Vagina (tissue), 2 donors: Measurements from ENCODE around the gene ELMOD3.

Experiments used
- POLR2A ChIP-seq, 2 donors: fragments of 450-650 bp; IDR thresholded peaks; one replicate each; pipeline ENCODE4 v1.6.1; 2017; ENCODE audit warnings: antibody characterized with exemption in 2 of 2, mild to moderate bottlenecking in 2 of 2, moderate library complexity in 2 of 2
- POLR2AphosphoS5 ChIP-seq, 2 donors: sonication (generic); formaldehyde crosslinking; IDR thresholded peaks; one replicate each; pipeline ENCODE4 v1.9.0; 2017; ENCODE audit warnings: antibody characterized with exemption in 2 of 2, mild to moderate bottlenecking in 2 of 2, low read depth in 1 of 2; ENCODE audit not compliant: insufficient read depth in 1 of 2
- TF ChIP-seq, protein P1 (sequence below), 3 experiments: fragments of 450-650 bp in 2 of 3; fragments of 200-600 bp in 1 of 3; sonication (generic) in 1 of 3; IDR thresholded peaks; one replicate each; pipeline ENCODE4 v1.5.1; 2017 to 2019; ENCODE audit warnings: antibody characterized with exemption in 3 of 3, mild to moderate bottlenecking in 2 of 3, moderate library complexity in 2 of 3

DNA sequence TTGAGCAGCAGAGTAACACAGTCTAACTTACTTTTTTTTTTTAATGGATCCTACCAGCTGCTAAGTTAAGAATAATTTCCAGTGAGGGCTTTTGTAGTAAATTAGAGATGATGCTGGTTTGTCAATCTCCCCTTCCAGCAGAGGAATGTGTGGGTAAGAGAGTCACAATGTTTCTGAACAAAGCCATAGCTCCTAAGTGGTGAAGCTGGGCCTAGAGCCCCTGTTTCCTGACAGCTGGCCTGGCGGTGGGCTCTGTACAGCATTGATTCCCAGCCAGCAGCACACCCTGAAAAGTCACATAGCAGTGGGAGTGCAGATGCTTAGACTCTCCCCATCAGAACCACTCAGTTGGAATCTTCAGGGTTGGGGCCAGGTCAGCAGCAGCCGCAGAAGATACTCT lies 31.2 kb downstream of the ELMOD3 start:
- TF ChIP-seq, protein P1, sequence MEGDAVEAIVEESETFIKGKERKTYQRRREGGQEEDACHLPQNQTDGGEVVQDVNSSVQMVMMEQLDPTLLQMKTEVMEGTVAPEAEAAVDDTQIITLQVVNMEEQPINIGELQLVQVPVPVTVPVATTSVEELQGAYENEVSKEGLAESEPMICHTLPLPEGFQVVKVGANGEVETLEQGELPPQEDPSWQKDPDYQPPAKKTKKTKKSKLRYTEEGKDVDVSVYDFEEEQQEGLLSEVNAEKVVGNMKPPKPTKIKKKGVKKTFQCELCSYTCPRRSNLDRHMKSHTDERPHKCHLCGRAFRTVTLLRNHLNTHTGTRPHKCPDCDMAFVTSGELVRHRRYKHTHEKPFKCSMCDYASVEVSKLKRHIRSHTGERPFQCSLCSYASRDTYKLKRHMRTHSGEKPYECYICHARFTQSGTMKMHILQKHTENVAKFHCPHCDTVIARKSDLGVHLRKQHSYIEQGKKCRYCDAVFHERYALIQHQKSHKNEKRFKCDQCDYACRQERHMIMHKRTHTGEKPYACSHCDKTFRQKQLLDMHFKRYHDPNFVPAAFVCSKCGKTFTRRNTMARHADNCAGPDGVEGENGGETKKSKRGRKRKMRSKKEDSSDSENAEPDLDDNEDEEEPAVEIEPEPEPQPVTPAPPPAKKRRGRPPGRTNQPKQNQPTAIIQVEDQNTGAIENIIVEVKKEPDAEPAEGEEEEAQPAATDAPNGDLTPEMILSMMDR (IDR thresholded peaks at IDR 0.05) = no peak
- no peak for TF ChIP-seq POLR2AphosphoS5 (IDR thresholded peaks at IDR 0.05; ENCODE audit: insufficient read depth in 1 of 2, low read depth in 1 of 2)
- no peak for TF ChIP-seq POLR2A (IDR thresholded peaks at IDR 0.05)
